ENCODE measurements around the gene RNF223. TPM values are rescaled to one million over a fixed set of nuclear protein-coding genes. Genes with fewer than 3 reads are reported as not detected.

RNF223 gene
- total and polyA plus RNA-seq, 2 of the 13 experiments (the other 11 are each of a cell fraction or from before 2014, with no cell fraction given), result 0.03 TPM; not detected in 1

- TF ChIP-seq PCBP1 (IDR thresholded peaks at IDR 0.05; ENCODE audit: borderline replicate concordance, low read depth, low read length) (no peak), TEAD3 (CRISPR knock-in tag; optimal IDR thresholded peaks at IDR 0.05; ENCODE audit: borderline replicate concordance) (no peak), AGO2 (optimal IDR thresholded peaks at IDR 0.05; ENCODE audit: low read depth, low read length) (peak; percentile 95)
Observed at GRCh38 chr1:1055841-1056736, 18.0 kb downstream of the RNF223 start (continued).

- 91% methylated on average over 16 of the region's 23 CpGs for WGBS (ENCODE audit: low lambda C conversion rate)
- Histone ChIP-seq H3K79me2 (ENCODE audit: insufficient read depth, low read length) (no peaks in the 10 kb centered on the region), H3K27ac (ENCODE audit: extremely low read length, insufficient read depth, low read length) (no peak overlapping the region), H3K4me3 (replicated peaks in 1 of 3; ENCODE audit: insufficient read depth in 1 of 3, low read depth in 2 of 3, low read length in 3 of 3) (no peak overlapping the region), H4K20me1 (ENCODE audit: insufficient read depth, low read length) (no peaks in the 10 kb centered on the region), H3K27me3 (ENCODE audit: control insufficient read depth in 1 of 2, insufficient read depth in 2 of 2, low read length in 2 of 2) (no peaks in the 10 kb centered on the region), H3K36me3 (replicated peaks in 1 of 2; ENCODE audit: control insufficient read depth in 1 of 2, insufficient read depth in 2 of 2, low read length in 2 of 2) (peaks cover 33 to 35% of the 10 kb centered on the region in 2 experiments; a peak in 4 of 5 replicates), H3K9ac (ENCODE audit: insufficient read depth, low read depth, low read length) (no peak overlapping the region), H3K9me3 (ENCODE audit: low read length) (no peaks in the 10 kb centered on the region), H3K4me1 (ENCODE audit: insufficient read depth, low read length) (peaks cover 13% of the 10 kb centered on the region), H3K4me2 (ENCODE audit: low read depth, low read length) (no peak overlapping the region), H2AFZ (ENCODE audit: low read length) (no peak overlapping the region)
- intact Hi-C loops (cut with micrococcal nuclease; ENCODE audit: unreplicated experiment), result loop anchor here (5.0 kb wide), 1 partner anchor 43 kb away; the partner anchor contains the start of gene ISG15
- CTCF ChIA-PET (ENCODE audit: low intra/inter-chr PET ratio, low total read pairs), result no interaction called here
- POLR2A ChIA-PET, result no interaction called here
- FAIRE-seq, result no peak
- in situ Hi-C loops (cut with HindIII; ENCODE audit: extremely low pct_ligation_motif_present, low pct_unique_long_range_greater_than_20kb), result loop anchor here (5.0 kb wide), 1 partner anchor 33 kb away; the partner anchor contains the start of gene AGRN
- no peak for ATAC-seq
- DNase-seq (ENCODE audit: low spot score), result no peak
- BruUV-seq (replicated peaks), result no TSS peak
- no peak for TF ChIP-seq ZNF24 (IDR thresholded peaks at IDR 0.05)
- TF ChIP-seq GPBP1L1 (CRISPR knock-in tag; IDR thresholded peaks at IDR 0.05), result no peak
- no peak for TF ChIP-seq ZNF772 (CRISPR knock-in tag; IDR thresholded peaks at IDR 0.05)
- TF ChIP-seq RBFOX2 (IDR thresholded peaks at IDR 0.05; ENCODE audit: low read depth, low read length), result 0 out of 2 replicates have a peak, but pooled peaks have one; percentile 18
- no peak for TF ChIP-seq SIX4 (CRISPR knock-in tag; IDR thresholded peaks at IDR 0.05)
- TF ChIP-seq KLF9 (CRISPR knock-in tag; IDR thresholded peaks at IDR 0.05; ENCODE audit: low read depth), result no peak
Observed at GRCh38 chr1:1054971-1055370, 19.1 kb downstream of the RNF223 start.

Data from HepG2 (cell line).